ENCODE measurements around the gene NPHP4. TPM values are rescaled to one million over a fixed set of nuclear protein-coding genes. Genes with fewer than 3 reads are reported as not detected.

NPHP4 gene
- total RNA-seq, 2 experiments from 2014 or later = 13.4 to 24.2 TPM

- Histone ChIP-seq H3K4me2 (ENCODE audit: low read length) (peak overlapping the region; percentile 96), H3K27ac (ENCODE audit: low read depth, low read length, poor library complexity, severe bottlenecking) (peak overlapping the region; percentile 37), H3K36me3 (ENCODE audit: insufficient read depth, low read length) (no peaks in the 10 kb centered on the region), H3K9me3 (ENCODE audit: low read length) (no peaks in the 10 kb centered on the region), H3K9me2 (ENCODE audit: insufficient read depth, low read length) (no peaks in the 10 kb centered on the region), H3K4me1 (ENCODE audit: insufficient read depth, low read length, poor library complexity, severe bottlenecking) (peaks cover 20% of the 10 kb centered on the region), H3K79me2 (ENCODE audit: insufficient read depth, low read depth, low read length) (peaks cover 12% of the 10 kb centered on the region), H4K20me1 (ENCODE audit: insufficient read depth, low read length) (no peaks in the 10 kb centered on the region), H2AFZ (ENCODE audit: low read length) (peak overlapping the region; percentile 41; the same call in 1 of the 2 replicates), H3K4me3 (ENCODE audit: low read depth, low read length, poor library complexity, severe bottlenecking) (peak overlapping the region; percentile 91)
- CTCF ChIA-PET (ENCODE audit: unreplicated experiment) = interaction anchor here (0.6 to 0.7 kb wide), 2 partner anchors 9 to 1256 kb away, joined by 3 to 8 read pairs; no protein-coding TSS in a partner anchor
- no peak for TF ChIP-seq CTCF (conservative IDR thresholded peaks at IDR 0.05; ENCODE audit: low read length)
- no peak for TF ChIP-seq EZH2phosphoT487 (IDR thresholded peaks at IDR 0.05; ENCODE audit: borderline replicate concordance, low read depth, low read length)
- DNase-seq (ENCODE audit: low spot score) = peak; percentile 37
- POLR2A ChIA-PET = interaction anchor here (2.9 kb wide), 1 partner anchor 32 kb away, joined by 9 read pairs; no protein-coding TSS in a partner anchor
- BruUV-seq (replicated peaks) = TSS peak; percentile 50
- intact Hi-C loops (cut with micrococcal nuclease; ENCODE audit: unreplicated experiment) = loop anchor here (2.0 kb wide), 1 partner anchor 205 kb away; the partner anchor contains the start of gene RPL22
Observed at GRCh38 chr1:5993556-5994491, 1.6 kb upstream of the NPHP4 start.

GRCh38 chr1:5992814-5993555 lies 760 bp upstream of the NPHP4 start:
- Histone ChIP-seq H3K9me3 (ENCODE audit: low read length) (no peaks in the 10 kb centered on the region), H3K4me3 (ENCODE audit: low read depth, low read length, poor library complexity, severe bottlenecking) (peak overlapping the region; percentile 91), H3K4me1 (ENCODE audit: insufficient read depth, low read length, poor library complexity, severe bottlenecking) (peaks cover 20% of the 10 kb centered on the region), H3K4me2 (ENCODE audit: low read length) (peak overlapping the region; percentile 96), H3K36me3 (ENCODE audit: insufficient read depth, low read length) (no peaks in the 10 kb centered on the region), H3K9me2 (ENCODE audit: insufficient read depth, low read length) (no peaks in the 10 kb centered on the region), H2AFZ (ENCODE audit: low read length) (peak overlapping the region; percentile 41; the same call in 1 of the 2 replicates), H4K20me1 (ENCODE audit: insufficient read depth, low read length) (no peaks in the 10 kb centered on the region), H3K79me2 (ENCODE audit: insufficient read depth, low read depth, low read length) (peaks cover 12% of the 10 kb centered on the region), H3K27ac (ENCODE audit: low read depth, low read length, poor library complexity, severe bottlenecking) (peak overlapping the region; percentile 37)
- BruUV-seq (replicated peaks) = no TSS peak
- intact Hi-C loops (cut with micrococcal nuclease; ENCODE audit: unreplicated experiment) = loop anchor here (1.0 to 2.0 kb wide), 2 partner anchors 33 to 206 kb away; partner anchors contain the start of gene RPL22
- POLR2A ChIA-PET = interaction anchor here (0.9 to 2.9 kb wide), 4 partner anchors 11 to 242 kb away, joined by 3 to 9 read pairs (median 4); no protein-coding TSS in a partner anchor
- CTCF ChIA-PET (ENCODE audit: unreplicated experiment) = interaction anchor here (0.6 kb wide), 1 partner anchor 115 kb away, joined by 3 read pairs; no protein-coding TSS in a partner anchor
- peak; percentile 49 for DNase-seq (ENCODE audit: low spot score)
- TF ChIP-seq EZH2phosphoT487 (IDR thresholded peaks at IDR 0.05; ENCODE audit: borderline replicate concordance, low read depth, low read length) (no peak), CTCF (conservative IDR thresholded peaks at IDR 0.05; ENCODE audit: low read length) (0 out of 2 replicates have a peak, but pooled peaks have one; percentile 4)
